GM18873 (cell line): ENCODE results near the gene RBPMS2.
"Not testable (repeated sequence)": the region's sequence is repeated elsewhere in the genome, so short reads cannot be mapped to it uniquely, and the experiment has no call there.

ENCODE experiments used
- ATAC-seq: cut with Tn5 transposase; IDR thresholded peaks from one replicate; pipeline ENCODE4 v1.9.1; 2021; ENCODE audit warnings: mild to moderate bottlenecking, moderate library complexity, moderate number of reproducible peaks; ENCODE audit not compliant: unreplicated experiment, low FRiP score

RBPMS2 gene

DNA sequence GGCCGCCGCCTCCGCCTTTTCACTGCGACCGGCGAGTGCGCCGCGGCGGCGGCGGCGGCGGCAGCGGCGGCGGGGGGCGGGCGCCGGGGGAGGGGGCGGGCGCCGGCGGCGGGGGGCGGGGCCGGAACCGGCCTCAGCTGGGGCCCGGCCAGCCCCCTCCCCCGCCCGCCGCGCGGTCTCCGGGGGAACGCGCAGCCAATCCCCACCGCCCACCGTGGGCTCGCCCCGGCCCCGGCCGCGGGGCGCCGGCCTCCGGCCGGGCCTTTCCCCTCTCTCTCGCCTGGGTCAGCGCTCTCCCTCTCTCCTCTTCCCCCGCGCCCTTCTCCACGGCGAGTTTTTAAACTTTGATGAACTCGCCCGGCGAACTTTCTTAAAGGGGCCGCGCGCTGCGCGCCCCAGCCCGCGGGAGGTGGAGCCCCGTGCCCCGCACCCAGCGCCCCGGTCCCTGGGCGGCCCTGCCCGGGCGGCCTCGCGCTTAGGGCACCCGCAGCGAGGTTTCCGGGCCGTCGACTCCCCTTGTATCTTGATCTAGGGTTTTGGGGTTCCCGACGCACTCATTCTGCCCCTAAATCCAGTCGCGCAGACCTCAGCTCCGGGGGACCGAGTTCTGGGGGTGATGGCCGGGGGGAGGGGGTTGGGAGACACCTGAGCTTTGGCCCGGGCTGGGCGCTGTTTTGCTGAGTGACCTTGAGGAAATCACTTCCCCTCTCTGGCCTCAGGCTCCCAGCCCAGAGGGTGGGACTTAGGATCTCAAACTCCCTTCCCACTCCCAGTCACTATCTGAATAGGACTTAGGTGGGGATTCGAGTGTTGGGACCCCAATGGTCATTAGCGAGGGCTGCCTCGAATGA lies at the start of gene RBPMS2:
TSS of gene RBPMS2 (minus strand) at position 39 of the 851 bp plus-strand sequence. CDS start 270 bp downstream, outside the sequence.
- no peak for ATAC-seq

DNA sequence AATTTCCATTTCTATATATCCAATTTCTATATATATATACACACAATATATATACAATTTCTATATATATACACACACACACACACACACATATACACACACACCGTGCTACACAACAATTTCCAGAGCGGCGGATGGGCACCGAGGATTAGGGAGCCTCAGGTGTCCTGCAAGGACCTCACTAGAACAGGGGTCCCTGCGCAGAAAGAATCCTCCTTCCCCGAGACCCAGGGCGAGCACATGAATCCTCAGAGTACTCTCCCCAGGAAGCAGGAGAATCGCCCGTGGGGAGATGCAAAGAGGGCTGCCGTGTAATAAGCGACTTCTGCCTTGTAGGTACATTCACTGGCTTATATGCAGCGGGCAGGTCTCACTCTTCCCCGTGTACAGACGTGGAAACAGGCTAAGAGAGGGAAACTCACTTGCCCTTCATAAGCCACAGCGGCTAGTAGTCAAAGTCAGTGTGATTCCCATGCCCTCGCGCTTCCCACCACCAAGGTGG lies 49.6 kb upstream of the RBPMS2 start:
- no peak for ATAC-seq

DNA sequence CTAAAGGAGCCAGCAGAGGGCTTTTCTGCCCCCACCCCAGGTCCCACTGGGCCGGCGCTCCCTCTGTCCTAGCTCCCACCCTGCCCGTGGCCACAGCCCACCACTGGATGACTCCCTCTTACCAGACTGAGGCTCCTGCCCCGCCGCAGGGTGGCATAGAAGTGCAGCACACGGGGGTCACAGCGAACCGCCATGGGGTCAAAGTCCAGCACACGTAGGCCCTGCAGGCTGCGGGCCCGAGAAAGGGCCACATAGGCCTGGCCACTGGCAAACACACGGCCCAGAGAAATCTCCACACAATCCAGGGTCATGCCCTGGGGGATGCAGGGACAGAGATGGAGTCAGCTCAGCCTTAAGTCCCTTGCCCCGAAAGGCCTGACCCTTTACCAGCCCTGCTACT lies 41.1 kb upstream of the RBPMS2 start:
- no peak for ATAC-seq

DNA sequence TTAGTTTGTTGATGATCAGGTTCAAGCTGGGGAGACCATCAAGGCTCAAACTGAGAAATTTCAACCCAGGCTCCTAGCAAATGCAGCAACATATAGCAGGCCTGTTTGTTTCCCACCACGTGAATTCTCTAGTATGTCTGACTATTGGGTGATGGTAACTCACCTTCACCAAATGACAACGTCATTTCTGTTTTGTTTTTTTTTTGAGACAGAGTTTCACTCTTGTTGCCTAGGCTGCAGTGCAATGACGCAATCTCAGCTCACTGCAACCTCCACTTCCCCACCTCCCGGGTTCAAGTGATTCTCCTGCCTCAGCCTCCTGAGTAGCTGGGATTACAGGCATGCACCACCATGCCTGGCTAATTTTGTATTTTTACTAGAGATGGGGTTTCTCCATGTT lies 39.6 kb upstream of the RBPMS2 start:
- ATAC-seq: not testable (repeated sequence)

DNA sequence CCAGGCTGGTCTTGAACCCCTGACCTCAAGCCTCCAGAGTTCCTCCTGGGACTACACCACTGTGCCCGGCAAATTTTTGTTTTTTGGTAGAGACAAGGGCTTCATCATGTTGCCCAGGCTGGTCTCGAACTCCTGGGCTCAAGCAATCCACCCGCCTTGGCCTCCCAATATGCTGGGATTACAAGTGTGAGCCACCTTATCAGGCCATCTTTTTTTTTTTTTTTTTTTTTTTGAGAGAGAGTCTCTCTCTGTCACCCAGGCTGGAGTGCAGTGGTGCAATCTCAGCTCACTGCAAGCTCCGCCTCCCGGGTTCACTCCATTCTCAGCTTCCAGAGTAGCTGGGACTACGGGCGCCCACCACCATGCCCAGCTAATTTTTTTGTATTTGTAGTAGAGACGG lies 38.9 kb upstream of the RBPMS2 start:
- not testable (repeated sequence) for ATAC-seq

DNA sequence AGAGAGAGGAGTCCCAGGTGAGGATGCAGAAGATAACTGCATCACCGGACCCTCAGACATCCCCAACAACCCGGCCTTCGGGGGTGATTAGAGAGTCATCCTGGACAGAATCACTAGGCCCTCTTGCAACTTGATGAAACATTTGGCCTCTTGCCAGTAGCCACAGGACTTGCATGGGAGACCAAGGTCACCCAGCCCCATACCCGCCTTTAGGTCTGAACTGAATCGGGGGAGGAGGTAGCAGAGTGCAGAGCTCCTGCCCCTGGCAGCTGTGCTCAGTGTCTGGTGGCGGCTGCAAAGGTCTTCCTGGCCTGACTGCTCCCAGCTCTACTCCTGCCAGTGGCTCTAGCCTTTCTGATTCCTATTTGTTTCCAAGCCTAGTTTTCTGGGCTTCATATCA lies 37.7 kb upstream of the RBPMS2 start:
- no peak for ATAC-seq

DNA sequence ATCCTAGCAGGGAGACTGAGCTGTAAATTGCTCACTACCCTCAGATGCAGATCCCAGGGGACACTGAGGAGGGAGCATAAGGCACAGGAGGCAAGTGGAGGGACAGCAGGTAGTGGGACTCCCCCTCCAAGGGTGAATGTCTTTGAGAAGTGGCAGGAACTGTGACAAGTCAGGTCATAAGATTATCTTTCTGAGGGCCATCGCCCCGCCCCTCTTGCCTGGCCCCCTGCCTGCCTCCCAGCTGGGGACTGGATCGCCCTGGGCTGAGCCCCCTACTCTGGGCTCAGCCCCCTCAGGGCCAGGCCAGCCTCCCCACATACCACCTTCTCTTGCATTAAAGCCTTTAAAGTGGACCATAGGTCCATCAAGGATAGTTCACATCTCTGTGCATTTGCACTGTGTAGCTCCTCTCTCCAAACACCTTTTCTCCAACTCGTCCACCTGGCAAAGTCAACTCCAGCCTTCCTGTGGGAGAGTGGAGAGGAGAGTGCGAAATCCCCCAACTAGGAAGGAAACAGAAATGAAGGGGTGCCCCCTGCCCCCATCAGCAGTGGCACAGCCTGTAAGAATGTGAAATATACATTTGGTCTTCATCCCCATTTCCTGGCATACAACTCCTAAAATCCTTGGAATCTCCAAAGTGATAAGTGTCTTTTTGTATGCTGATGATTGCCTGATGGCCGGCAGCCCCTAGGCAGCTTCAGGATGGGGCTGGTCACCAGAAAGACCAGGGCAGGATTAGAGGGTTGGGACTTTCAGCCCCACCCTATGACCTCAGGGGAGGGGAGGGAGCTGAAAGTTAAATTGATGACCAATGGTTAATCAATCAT lies 35.3 kb upstream of the RBPMS2 start:
- no peak for ATAC-seq

DNA sequence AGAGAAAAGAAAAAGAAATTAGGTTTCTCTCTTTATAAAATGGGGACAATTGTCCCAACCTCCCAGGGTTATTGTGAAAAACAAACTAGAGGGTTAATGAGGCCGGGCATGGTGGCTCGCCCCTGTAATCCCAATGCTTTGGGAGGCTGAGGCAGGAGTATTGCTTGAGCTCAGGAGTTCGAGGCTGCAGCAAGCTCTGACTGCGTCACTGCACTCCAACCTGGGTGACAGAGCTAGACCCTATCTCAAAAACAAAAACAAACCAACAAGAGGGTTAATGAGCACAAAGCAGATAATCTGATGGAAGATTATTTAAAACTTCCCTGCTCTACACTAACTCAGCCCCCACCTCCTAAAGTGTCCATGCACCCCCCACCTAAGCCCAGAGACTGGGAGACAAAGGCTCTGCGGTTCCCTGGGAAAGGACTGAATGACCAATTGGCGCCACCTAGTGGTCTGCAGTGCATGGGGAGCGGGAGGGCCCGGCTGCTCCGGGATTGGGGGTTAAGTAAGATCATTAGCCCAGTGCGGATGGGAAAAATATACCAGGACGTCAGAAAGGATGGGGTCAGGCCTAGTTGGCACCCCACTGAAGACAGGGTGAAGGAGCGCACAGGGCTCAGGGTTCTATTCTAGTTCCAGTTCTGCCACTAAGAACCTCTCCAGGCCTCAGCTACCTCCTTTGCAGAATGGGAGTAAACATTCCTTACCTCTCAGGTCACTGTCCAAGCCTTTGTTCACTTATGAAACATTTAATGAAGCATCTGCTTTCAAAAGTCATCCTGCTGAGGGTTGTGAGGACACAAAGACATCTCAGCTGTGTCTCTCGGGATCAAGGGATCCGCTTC lies 34.5 kb upstream of the RBPMS2 start:
- no peak for ATAC-seq

DNA sequence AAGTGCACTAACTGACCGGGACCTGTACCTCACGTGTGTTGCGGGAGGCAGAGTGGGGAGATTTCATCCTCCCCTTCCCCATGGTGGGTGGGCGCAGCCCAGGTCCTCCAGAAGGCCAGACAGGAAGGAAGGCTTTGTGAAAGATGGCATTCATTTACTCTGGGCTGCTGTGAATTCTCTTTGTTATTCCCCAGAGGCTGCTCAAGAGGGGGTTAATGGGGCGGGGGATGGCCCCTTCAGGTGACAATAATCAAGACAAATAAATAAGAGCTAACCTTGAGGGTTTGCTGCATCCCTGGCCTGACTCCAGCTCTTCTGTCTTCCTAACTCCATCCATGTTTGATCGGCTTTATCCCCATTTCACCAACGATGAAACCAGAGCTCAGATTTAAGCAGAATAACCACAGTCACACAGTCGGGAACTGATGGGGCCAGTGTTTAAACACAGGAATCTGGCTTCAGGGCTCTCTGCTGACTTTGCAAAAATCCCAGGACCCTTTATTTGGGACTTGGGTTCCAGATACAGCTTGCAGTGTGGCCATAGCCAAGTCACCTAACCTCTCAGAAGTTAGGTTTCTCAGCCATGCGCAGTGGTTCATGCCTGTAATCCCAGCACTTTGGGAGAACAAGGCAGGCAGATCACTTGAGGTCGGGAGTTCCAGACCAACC lies 33.5 kb upstream of the RBPMS2 start:
- ATAC-seq: no peak

DNA sequence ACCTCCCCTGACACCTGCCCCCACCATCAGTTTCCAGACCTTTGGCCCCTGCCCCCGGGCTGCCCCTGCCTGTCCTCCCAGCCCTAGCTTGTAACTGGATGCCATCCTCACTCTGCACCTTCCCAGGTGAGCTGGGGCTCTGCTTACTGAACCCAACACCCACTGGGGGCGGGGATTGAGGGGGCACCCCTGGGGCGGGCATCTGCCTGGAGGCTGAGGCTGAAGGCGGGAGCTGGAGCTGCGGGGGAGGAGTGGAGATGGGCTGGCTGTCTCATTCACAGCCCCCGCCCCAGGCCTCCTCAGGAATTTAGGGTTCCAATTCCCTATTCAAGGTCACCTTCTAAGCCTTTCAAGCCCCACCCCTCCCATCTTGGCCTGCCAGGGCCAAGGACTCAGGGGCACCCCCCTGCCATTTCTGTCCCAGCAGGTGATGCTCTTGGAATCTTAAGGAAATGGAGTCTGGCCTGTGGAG lies 32.4 kb upstream of the RBPMS2 start:
- no peak for ATAC-seq

DNA sequence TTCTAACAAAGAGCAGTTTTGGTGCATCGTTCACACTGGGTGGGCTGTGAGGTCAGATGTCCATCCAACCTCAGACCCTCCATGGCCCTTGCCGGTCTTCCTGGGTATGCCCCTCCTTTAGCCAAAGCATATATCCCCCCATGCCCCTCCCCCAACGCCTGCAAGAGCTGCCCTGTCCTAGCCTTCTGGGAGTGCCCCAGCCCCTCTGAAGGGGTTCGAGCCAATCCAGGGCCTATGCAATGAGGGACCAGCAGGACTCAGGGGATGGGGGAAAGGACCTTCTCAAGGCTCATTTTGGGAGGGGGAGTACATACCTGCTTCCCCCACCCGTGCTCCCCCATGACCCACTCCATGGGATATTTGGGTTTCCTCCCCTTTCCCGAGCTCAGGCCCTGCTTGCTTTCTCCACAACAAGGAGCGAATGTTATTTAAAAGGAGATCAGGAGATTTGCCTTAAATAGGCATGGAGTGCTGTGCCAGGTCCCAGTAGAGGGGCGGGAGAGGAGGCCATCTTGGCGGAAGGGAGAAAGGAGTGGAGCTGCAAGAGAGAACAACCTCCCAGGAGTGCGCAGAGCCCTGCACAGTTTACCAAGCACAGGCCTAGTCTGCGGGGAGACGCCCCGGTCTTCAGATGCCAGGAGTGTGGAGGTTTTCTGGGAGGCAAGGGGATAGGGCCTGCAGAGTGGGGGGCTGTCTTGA lies 31.8 kb upstream of the RBPMS2 start:
- no peak for ATAC-seq

DNA sequence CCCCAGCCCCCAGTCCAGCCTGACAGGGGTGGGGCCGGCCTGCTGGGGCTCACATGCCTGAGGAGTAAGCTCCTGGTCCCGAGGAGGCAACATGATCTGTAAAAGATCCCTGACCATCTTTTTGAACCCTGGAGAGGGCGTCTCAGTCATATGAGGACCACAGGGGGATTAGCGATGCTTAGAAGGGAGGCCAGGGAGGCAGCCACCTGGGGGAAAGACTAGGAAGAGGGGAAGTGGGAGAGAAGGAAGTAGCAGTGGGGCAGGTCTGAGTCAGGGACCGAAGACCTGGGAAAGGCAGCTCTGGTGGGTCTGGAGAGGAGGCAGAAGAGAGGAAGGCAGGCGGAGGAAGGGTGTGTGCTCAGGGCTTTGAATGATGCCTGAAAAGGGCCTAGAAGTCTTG lies 31.1 kb upstream of the RBPMS2 start:
- no peak for ATAC-seq

DNA sequence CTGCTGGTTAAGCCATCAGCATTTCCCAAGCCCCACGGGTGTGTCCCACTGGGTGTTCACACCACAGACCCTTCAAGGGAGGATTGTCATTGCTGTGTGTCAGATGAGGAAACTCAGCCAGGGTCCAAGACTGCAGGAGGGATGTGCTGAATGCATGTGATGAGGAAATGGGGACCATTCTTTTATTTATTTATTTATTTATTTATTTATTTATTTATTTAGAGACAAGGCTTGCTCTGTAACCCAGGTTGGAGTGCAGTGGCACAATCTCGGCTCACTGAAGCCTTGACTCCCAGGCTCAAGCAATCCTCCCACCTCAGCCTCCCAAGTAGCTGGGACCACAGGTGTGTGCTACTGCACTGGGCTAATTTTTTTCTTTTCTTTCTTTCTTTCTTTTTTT lies 29.2 kb upstream of the RBPMS2 start:
- no peak for ATAC-seq

DNA sequence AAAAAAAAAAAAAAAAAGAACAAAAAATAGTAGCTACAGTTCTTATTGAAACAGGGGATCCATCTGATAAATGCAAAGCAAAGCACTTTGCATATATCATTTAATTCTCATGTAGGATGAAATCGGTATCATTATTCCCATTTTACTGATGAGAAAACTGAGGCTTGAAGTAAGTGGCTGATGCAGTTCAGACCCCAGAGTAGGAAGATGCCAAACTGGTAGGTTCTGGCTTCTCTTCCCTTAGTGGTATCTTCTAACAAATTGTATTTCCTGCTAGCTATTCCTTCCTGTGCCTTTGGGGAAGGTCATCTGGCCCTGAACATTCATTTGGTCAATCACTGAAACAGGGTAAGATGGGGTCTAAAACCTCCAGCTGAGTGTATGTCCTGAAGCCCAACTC lies 28.1 kb upstream of the RBPMS2 start:
- ATAC-seq: no peak

DNA sequence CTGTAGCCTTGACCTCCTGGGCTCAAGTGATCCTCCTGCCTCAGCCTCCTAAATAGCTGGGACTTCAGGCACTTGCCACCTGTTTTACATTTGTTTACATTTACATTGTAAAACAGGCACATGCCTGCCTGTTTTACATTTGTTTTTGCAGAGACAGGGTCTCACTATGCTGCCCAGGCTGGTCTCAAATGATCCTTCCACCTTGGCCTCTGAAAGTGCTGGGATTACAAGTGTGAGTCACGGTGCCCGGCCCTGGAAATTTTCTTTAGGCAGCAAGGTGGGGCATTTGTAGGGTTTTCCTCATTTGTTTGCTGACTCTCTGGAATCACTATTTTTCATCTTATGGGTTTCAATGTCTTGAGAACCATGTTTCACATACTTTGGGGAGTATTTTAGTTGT lies 25.1 kb upstream of the RBPMS2 start:
- no peak for ATAC-seq

DNA sequence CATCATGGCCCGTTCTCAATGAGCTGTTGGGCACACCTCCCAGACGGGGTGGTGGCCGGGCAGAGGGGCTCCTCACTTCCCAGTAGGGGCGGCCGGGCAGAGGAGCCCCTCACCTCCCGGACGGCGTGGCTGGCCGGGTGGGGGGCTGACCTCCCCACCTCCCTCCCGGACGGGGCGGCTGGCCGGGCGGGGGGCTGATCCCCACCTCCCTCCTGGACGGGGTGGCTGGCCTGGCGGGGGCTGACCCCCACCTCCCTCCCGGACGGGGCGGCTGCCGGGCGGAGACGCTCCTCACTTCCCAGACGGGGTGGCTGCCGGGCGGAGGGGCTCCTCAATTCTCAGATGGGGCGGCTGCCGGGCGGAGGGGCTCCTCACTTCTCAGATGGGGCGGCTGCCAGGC lies 23.5 kb upstream of the RBPMS2 start:
- ATAC-seq: not testable (repeated sequence)

DNA sequence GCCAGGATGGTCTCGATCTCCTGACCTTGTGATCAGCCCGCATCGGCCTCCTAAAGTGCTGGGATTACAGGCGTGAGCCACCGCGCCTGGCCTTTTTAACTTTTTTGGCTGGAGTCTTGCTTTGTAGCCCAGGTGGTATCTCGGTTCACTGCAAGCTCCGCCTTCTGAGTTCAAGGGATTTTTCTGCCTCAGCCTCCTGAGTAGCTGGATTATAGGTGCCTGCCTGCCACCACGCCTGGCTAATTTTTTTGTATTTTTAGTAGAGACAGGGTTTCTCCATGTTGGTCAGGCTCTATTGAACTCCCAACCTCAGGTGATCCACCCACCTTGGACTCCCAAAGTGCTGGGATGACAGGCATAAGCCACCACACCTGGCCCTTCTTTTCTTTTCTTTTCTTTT lies 20.5 kb upstream of the RBPMS2 start:
- ATAC-seq: not testable (repeated sequence)

DNA sequence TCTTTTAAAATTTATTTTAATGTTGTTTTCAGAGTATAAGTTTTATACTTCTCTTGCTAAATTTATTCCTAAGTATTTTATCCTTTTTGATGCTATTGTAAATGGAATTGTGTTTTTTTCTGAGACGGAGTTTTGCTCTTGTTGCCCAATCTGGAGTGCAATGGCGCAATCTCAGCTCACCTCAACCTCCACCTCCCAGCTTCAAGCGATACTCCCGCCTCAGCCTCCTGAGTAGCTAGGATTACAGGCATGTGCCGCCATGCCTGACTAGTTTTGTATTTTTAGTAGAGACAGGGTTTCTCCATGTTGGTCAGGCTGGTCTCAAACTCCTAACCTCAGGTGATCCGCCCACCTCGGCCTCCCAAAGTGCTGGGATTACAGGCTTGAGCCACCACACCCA lies 19.9 kb upstream of the RBPMS2 start:
- ATAC-seq: not testable (repeated sequence)

DNA sequence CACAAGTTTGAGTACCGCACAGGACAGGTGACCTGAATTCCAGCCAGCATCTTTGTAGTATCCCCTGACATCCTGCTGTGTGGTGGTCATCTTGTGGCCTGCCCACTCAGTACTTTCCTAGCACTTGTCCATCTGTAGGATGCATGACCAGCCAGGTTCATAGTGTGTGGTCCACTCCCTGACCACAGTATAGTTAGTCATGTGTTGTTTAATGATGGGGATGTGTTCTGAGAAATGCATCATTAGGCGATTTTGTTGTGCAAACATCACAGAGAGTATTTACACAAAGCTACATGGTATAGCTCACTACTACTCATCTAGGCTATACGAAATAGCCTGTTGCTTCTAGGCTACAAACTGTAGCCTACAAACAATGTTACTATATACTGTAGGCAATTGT lies 16.9 kb upstream of the RBPMS2 start:
- ATAC-seq: no peak
